HG02840 (cell line): ENCODE measurements around the gene SPX.

ENCODE experiments used
- ATAC-seq: cut with Tn5 transposase; IDR thresholded peaks from one replicate; pipeline ENCODE4 v1.9.1; 2021; ENCODE audit warnings: mild to moderate bottlenecking, moderate library complexity, moderate number of reproducible peaks; ENCODE audit not compliant: unreplicated experiment, low FRiP score

SPX gene

DNA sequence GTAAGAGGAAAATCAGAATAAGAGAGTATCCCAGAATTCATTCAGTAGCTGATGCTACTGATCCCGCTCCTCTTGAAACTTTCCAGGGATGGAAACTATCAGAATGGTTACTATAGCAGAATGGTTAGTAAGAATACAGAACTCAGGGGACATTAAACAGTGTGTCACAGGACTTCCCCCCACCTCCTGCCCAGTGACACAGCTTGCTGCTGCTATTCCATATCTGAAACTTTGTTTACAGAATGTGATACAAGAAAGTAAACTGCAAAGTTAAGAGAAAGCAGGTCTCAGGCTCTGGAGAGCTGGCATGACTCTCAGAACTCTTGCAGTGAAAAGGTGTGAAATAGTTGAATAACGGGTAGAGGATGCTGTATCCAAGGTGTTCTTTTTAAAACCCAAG lies 3.4 kb downstream of the SPX start:
- no peak for ATAC-seq

DNA sequence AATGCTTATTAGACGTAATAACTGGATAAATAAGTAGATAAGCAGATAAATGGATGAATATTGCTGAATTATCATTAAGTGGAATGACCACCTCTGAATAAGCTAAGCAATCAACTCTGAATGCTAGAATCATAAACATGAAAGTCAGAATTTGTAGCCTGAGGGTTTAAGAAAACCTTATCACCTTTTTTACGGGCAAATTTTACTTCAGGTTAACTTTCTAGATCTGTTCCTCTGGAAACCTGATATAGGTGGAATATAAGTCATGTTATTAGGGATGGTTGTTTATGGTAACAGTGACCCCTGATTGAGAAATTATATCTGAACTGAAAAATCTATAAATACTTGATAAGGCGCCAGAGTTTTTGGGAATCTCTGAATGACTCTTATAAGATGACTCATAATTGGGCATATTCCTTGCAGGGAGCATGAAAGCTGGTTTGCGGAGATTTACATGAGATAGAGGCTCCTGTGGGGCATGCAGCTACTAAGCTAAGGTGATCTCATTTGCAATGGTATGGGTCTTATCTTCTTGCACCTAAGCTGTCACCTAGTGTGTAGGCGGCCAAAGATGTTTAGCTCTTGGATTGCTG lies 12.1 kb downstream of the SPX start:
- no peak for ATAC-seq

DNA sequence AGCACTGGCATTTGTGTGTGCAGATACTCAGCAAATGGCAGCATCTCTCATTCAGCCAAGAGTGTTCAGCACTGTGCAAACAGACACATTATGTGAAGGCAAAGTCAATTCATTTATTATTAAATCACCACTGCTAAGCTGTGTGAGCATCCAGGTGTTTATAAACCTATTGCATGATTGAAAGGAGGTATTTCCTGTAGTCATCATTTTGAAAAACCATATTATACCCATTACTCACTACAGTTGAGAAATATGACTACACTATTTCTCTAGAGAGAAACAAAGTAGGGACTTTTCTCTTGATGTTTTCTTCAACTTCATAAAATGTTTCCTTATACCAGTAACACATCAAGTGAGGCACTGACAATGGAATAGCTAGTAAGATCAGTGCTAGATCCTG lies 13.7 kb downstream of the SPX start:
- peak; percentile 52 for ATAC-seq

DNA sequence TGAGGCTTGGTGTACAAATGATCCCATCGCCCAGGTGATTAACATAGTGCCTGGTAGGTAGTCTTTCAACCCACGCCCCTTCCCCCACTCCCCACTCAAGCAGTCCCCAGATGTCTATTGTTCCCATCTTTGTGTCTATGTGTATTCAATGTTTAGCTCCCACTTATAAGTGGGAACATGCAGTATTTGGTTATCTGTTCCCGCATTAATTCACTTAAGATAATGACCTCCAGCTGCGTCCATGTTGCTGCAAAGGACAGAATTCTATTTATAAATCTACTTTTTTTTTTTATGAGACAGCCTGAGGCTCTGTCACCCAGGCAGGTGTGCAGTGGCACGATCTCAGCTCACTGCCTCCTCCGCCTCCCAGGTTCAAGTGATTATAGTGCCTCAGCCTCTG lies 15.7 kb downstream of the SPX start:
- no peak for ATAC-seq

DNA sequence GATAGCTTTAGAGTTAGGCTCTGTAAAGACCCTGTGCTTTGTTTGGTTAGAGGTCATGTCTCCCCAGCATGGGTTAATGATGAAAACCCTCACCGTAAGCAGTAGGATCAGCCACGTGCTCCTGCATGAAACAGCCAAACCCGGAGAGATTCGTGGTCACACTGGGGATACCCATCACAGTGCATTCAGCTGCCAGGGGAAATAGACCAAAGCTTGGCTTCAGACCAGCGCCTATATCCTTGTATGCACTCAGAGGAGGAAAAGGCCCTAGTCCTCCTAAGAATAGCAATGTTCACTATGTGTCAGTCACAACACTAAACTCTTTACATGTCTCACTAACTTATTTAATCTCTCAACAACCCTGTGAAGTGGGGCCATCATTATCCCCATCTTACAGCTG lies 16.3 kb downstream of the SPX start:
- no peak for ATAC-seq

DNA sequence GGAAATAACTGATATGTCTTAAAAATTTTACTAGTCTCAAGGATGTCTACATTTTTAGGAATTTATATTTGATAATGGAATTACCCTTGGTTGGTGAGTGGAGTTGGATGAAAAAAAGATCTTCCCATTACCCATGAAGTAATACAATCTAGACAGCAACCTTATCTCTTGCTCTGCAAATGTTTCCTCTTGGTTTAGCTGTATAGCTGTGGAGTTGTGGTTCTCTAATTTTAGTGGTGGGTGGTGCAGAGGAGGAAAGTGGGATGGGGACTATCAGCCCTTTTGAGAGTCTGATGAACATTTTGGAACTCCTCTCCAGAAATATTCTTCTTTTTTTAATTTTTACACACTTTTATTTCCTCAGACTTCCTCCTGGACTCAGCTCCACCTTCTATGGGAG lies 17.1 kb downstream of the SPX start:
- ATAC-seq = no peak

DNA sequence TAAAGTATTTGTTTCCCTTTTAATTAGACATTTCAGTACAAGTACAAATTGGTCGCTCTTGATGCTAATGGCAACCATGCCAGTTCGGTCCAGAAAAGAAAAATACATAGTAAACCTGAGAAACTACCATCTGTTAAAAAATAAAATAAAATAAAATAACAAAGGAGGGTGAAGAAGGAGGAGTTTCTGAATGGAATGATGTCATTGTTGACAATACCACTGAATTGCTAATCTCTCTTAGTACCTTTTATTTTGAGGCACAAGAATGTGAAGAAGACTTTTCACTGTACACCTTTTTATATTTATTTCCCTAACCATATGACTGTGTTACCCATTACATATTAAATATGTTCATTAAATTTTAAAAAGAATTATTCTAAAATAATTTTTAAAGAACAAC lies 19.5 kb downstream of the SPX start:
- ATAC-seq = no peak

DNA sequence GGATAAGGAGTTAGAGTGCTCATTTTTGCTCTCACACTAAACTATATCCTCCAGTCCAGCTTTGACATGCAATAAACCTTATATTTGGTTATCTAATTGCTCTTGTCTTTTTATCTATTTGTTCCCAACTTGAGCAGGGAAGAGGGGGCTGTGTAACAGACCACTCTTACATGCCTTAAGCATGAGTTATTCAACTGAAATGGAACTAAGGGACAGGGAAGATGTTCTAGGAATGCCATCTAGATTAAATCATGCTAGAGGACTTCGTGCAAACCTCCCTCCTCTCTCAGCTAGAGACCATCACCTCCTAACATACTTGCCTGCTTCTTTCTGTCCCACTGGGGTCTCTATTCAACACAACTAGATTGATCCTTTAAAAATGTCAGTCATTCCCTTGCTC lies 20.6 kb downstream of the SPX start:
- no peak for ATAC-seq

DNA sequence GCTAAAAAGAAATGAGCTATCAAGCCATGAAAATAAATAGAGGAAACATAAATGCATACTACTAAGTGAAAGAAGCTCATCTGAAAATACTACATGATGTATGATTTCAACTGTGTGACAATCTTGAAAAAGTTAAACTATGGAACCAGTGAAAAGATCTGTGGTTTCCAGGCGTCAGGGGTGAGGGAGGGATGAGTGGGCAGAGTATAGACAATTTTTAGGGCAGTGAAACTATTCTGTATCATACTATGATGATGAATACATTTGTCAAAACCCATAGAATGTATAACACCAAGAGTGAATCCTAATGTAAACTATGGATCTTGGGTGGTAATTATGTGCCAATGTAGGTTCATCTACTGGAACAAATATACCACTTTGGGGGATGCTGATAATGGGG lies 21.3 kb downstream of the SPX start:
- no peak for ATAC-seq

DNA sequence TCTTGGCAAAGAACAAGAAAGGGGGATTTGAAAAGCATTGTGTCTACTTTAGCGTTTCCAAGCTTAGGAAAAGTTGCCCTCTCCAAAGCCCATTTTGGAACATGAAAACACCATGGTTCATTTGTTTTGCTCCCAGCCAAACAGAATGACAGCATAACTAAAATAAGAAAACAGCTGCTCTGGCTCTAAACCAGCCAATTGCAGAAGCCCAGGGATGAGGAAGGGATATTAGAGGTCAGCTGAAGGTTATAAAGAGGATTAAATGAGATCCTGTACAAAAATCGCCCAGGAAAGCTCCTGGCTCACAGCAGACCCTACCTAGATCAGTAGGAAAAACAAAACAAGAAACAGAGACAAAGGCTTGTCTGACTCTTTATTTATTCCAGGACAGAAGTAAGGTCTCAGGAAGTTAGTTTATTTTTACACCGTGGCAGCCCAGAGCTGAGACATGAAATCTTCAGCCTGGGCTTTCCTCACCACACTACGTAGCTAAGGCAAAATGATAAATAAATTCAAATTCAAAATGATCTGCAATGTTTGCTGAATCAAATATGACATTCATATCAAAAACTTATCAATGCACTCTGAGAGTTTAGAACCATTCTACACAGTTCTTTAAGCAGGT lies 25.9 kb downstream of the SPX start:
- no peak for ATAC-seq

DNA sequence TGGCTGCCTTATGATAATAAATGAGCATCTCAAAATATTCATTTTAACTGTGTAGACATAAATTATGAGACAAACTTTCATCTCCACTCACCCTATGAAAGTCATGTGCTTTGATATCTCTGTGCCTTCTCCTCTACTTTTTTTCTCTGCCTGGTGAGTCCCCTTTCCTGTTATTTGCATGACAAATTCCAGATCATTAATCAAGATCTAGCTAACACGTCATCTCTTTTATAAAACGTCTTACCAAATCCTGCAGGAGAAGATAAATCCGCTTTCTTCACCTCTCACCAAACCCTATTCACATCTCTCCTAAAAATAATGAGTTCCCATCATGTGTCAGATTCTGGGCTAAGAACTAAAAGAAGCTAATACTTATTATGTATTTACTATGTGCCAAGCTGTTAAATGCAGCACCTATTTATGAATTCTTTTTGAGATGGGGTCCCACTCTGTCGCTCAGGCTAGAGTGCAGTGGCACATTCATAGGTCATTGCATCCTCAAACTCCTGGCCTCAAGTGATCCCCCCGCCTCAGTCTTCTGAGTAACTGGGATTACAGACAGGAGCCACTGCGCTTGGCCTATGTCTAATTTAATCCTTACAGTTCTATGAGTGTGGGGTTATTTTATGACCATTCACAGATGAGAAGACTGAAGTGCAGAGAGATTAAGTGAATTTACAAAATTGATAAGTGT lies 26.7 kb downstream of the SPX start:
- ATAC-seq = no peak

DNA sequence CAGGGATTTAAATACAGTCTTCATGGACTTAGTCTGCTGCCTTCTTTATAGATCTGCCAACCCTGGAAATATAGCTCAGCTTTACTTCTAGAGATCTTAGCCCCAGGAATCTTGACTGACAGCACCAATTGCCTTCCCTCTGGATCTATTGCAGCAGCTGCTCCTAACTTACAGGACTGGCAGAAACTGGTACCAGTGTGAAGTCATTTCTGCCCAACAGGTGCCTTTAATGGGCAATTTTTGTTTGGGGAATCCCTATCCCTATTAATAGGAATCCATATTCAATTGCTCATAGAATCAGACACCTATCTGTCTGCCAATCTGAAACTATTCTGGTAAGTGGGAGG lies 27.2 kb downstream of the SPX start:
- no peak for ATAC-seq

DNA sequence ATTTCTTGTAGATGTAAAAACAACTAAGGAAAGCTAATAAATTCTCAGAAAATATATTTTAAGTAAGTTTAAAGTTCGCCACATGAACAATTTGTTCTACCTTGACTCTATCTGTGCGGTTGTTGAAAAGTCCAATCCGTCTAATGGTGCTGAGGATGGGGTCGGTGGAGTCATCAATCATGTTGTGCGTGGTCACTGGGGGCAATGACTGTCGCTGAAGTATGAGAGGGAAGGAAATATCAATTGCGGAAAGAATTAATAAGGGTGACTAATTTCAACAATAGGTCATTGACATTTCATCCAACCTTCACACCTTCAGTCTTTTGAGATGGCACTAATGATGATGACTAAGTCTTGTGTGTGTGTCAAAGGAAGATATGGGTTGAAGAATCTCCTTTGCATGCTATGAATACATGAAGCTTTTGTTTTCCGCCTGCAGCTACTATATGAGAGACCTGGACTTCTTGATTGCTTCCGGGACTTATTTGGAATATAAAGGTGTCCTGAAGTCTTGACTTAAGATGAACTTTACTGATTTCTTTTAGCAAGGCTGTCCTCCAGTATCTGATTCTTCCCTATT lies 32.1 kb downstream of the SPX start:
- ATAC-seq = no peak

DNA sequence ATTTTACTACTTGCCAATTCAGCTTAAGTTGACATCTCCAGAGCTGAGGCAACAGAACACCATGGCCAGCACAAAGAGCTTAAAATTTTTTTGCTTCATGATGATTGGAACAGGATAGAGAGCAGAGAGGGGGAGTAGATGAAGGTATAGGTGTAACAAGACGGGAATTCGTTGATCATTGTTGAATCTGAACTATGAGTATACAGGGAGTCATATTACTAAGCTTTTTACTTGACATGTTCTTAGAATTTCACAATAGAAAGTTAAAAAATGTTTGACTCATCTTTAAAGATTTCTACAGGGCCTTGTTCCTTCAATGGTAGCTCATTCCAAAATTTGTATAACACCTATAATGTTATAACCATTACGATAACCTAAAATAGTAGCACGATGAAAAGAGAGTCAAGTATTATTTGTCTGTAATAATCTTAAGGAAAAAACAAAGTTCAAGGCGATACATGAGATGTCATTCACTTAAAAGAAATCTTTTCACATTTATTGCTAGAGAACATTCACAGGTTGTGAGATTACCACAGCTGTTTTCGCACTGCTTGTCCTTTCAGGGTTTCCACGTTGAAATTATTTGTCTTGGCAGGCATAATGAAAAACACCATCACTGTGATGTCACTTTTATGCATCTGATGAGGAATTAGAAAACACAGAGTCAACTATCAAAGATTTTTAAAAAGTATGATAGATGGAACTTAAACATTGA lies 33.9 kb downstream of the SPX start:
- no peak for ATAC-seq

DNA sequence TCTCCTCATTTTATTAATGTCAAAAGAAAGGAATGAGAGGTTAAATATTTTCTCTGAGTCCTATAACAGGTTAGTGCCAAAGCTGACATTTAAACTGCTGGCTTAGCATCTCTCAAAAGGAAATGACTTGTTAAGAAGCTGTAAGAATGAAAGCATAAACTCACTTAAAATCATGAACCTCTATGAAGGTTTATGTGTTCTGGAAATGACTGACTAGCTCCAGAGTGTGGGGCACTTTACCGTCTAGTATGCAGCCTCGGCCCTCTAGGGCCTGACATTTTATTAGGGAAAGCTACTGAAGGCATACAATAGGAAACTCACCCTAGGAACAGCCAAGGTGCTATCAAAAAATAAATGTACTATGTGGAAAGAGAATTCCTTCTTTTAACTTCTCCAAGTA lies 35.1 kb downstream of the SPX start:
- no peak for ATAC-seq

DNA sequence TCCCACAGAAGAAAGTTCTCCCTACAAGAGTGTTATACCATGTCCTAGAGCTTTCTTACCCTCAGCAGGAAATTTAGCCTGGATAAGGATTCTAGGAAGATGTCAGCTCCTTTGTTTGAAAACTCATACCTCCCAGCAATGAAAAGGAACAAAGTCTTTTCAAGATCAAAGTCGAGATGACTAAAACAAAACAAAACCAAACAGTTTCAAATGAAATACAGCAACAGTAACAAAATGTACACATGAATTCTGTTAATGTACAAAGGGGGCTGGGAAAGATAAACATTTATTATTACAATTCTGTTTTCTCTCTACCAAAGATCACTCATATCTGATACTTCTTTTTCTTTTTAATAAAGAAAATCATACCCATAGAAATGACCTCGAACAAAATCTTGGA lies 36.8 kb downstream of the SPX start:
- no peak for ATAC-seq

DNA sequence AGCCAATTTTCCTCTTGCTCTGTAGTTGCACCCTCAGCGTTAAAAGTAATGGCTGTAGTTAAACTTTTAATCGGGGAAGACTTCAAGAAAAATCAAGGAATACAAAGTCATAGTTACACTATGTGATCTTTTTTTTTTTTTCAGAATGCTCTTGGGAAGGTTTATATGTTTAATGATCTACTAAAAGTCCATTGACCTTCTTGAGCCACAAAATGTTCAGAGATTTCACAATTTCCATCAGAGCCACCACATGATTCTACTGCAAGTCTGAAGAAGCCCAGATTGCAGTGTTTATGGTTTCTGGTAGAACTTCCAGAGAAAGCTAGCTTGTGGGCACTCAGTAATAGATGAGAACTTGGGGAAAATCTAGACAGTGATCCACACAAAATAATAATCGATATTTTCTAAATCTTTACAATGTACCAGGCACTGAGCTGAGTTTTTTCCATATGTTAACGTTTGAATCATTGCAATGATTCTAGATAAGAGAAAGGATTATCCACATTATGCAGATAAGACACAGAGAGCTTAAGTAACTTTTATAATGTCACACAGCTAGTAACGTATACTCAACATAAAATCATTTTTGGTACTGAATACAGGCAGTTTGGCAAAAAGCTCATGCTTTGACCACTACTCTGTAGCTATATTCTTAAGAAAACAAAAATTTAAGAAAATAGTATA lies 40.3 kb downstream of the SPX start:
- ATAC-seq = no peak

DNA sequence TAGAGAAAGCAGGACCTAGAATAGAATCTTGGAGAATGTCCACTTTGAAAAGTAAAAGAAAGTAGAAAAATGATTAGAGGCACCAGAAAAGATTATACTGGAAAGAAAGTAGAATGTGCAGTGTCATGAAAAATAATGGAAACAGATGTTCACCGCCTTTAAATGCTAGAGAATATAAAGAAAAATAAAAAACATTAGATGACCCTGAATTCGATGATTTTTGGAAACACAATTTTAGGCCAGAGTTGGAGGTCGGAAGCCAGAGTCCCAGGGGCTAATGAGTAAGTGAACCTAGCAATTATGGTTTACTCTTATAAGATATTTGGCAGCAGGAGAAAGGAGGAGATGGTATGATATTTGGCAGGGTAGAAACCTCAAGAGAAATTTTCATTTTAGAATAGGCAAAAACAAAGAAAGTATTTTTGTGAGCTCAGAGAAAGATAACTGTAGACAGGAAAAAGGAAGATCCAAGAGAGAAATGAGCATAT lies 40.9 kb downstream of the SPX start:
- ATAC-seq = no peak

DNA sequence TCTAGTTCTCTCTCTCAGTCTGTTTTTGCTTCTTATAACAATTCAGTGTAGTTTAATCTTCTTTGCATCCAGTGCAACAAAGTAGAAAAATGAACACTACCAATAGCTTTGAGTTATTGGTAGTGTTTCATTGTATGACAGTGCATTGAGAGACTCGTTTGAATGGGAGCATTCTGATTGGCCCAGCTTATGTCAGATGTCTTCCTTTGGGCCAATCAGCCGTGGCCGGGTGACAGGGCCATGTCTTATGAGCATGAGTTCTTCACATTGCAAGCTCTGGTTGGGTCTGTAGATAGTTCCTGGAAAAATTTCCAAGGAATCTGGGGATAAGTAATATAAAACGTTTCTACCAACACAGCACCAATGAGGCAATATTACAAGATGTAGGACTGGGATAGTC lies 42.0 kb downstream of the SPX start:
- ATAC-seq = no peak

DNA sequence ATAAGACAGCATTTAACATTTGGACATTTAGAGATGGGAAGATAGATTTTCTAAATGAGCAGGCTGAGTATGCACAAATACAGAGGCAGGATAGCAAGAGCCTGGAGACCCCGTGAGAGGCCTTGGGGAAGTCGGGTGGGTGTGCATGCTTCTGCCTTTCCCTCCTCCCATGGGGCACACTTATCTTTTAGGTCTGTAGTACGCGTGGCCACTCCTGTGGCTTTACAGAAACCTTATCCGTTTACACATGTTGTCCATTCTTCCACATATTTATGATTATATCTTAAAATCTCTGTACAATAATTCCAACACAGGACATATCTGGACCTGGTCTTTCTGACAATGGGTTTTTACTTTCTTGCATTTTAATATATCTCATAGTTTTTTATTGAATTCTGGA lies 45.0 kb downstream of the SPX start:
- ATAC-seq = no peak
